GM12873 (cell line): ENCODE data around the gene LTBP2.

ENCODE experiments used
- CTCF ChIP-seq: IDR thresholded peaks from 2 replicates; pipeline ENCODE4 v1.5.1; 2012; ENCODE audit warnings: low read depth, mild to moderate bottlenecking, moderate library complexity, low read length, control low read depth; ENCODE audit not compliant: insufficient read depth; ENCODE audit errors: missing control alignments

LTBP2 gene

GRCh38 chr14:74510223-74510931 is 101.7 kb downstream of the LTBP2 start:
- TF ChIP-seq CTCF: no peak

GRCh38 chr14:74509587-74510222 is 102.3 kb downstream of the LTBP2 start:
- no peak for TF ChIP-seq CTCF

GRCh38 chr14:74508844-74509428 is 103.1 kb downstream of the LTBP2 start:
- no peak for TF ChIP-seq CTCF

GRCh38 chr14:74508292-74508731 is 103.7 kb downstream of the LTBP2 start:
- peak; percentile 20 for TF ChIP-seq CTCF

- TF ChIP-seq CTCF: no peak
Observed at GRCh38 chr14:74507840-74508239, 104.2 kb downstream of the LTBP2 start.

- TF ChIP-seq CTCF: no peak
Observed at GRCh38 chr14:74507085-74507484, 105.0 kb downstream of the LTBP2 start.

GRCh38 chr14:74506411-74506851 is 105.6 kb downstream of the LTBP2 start:
- TF ChIP-seq CTCF: no peak
